NCI-H2196 treated with DMSO at 0.1 percent for 48 hours (cell line): ENCODE measurements around the gene VPS8.

Source experiments
- DNase-seq: peaks from one replicate; lab custom pipeline; 2025; ENCODE audit not compliant: unreplicated experiment; lab: John Stamatoyannopoulos, UW

Gene VPS8

DNA sequence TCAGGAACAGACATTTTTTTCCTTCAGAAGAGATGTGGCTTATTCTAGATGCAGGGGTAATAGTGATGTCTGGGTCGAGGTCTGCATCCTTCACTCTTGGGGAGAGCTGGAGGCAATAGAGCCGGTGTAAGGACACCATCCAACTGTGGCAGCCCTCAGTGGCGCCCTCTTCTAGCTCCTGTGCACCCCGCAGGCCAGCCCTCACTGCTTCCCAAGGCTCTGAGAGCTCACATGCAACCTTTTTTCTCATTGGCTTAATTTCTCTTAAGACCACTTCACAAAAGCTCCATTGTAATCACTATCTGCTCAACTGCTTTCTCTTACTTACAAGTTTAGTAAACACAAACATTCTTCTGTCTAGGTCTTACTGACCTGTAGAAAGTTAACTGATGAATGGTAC is 3.9 kb upstream of the VPS8 start:
- no peak for DNase-seq

DNA sequence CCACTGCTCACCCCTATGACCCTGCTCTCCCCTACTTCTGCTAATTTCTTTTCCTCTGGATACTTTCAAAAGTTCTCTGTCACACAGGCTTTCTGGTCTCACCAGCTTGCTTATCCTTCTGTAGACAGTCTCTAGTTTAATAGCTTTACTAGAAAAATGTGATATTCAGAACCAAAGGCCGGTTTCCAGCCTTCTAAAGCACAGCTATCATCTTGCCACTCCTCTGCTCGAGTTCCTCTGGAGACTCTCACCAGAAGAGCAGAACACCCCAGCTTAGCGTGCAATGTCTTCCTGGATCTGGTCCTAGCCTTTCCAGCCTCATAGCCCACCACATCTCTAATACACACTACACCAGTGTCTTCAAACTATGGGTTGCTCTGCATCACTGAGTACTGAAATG is 1.8 kb upstream of the VPS8 start:
- no peak for DNase-seq

DNA sequence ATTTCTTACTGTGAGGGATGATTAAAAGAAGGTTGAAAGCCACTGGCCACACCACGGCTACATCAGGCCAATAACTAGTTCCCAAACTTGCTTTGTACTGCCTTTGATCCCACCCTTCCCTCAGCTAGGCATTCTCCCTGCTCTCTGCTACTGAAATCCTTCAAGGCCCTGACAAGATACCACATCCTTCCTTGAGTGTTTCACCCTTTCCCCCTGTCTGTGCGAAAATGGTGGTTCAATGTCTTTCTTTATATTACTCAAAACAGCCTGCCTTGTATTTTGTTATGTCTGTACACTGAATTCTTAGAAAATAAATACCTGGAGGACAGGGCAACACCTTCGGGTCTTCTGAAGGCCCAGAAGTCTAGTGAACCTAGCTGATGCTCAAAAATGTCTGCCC is 932 bp upstream of the VPS8 start:
- DNase-seq = no peak

DNA sequence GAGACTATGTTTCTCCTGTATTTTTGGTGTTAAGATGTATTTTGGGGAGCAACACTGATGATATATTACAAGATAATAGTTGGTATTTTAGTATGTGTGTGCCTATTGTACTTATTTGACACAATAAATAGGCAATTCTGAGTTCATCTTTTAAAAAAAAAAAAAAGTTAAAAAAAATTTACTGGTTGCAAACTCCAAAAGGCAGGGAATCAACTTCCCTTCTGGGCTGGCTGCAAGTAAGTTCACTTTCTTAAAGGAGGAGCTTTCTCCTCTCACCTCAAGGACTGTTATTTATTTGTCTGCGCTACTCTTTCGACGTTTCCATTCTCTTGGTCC is 335 bp upstream of the VPS8 start:
- no peak for DNase-seq

DNA sequence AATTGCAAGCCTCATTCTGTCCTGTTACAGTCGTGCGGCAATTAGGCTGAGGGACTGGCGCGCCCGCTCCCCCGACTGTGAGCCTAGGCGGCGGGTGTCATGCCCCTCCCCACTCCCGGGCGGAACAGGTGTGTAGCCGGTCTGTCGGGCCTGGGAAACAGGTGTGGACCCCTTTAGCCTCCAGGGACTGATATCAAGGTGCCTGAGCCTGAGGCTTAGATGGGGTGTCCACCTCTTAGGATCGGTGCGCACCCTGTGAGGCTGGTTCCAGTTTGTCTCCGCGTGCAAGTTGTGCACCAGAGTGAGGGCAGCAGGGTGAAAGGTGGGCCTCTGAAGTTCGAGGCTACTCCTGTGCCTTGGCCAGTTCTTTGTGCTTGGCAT is 686 bp downstream of the VPS8 start:
- no peak for DNase-seq

DNA sequence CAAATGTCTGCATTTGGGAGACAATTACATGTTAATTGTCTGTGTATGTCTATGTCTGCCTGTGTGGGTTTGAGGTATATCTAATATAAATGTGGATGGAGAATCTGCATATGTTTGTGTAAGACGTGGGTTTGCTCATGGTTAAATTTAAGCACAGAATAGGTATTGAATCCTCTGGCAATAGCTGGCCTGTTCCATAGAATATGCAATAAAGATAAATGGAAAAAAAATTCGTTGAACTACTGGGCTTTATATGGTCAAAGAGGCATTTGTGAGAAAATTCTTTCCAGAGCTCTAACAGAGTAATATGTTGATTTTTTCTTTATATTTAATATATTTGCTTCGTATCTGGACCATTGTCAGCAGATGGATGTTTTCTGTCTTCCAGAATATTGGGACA is 1.4 kb downstream of the VPS8 start:
- no peak for DNase-seq

DNA sequence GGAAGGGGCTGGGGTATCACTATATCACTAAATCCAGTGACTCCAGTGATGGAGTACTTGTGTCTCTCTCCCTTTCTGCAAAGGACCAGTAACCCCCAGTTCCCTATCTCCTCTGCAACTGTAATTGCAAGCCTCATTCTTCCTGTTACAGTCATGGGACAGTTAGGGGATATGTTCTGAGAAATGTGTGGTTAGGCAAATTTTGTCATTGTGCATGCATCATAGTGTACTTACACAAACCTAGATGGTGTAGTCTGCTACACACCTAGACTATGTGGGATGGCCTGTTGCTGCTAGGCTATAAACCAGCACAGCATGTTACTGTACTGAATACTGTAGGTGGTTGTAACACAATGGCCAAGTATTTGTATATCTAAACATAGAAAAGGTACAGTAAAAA is 2.2 kb downstream of the VPS8 start:
- DNase-seq = no peak

DNA sequence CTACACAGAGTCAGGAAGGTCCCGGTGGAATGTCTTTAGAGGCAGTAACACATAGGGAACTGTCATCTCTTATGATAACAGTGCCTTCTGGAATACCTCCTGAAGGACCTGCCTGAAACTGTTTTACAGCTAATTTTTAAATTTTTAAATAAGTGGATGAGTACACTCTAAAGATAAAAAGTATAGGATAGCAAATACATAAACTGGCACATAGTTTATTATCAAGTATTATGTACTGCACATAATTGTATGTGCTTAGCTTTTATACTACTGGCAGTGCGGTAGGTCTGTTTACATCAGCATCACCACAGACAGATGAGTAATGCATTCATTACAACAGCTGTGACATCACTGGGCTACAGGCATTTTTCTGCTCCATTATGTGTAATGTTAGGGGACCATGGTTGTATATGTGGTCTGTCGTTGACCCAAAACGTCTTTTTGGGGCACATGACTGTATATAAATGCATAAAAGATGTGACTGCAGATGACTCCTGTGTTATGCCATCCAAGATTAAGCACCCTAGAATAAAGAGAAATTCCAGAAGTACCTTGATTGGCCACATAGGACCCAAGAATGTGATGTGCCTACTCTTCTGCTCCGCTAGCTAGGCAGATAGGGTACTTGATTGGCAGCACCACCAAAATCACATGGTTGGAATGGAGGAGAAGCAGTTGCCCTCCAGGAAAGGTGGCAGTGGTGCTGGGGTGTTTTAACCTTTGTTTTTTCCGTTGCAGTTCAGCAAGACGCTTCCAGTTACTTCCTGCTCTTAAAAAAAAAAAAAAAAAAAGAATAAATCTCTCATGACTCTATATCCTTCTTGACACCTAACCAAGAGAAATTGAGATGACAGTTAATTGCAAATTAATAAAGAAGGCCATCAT is 3.3 kb downstream of the VPS8 start:
- DNase-seq = no peak

DNA sequence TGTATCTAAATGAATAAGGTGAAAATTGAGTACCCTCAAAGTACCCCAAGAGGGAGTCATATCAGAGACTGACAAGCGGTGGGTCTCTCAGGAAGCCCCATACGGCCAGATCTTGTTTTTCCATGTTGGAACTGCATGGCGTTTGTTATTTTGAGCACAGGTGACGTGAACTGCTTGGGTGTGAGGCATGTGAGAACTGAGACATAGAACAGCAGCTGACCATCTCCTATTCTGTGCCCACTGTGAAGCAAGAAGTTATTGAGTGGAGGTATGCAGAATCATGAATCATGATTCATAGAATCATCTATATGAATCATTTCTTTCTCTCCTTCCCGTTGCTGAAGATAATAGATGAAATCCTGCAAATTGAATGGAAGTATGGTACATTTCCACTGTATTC is 4.6 kb downstream of the VPS8 start:
- no peak for DNase-seq

DNA sequence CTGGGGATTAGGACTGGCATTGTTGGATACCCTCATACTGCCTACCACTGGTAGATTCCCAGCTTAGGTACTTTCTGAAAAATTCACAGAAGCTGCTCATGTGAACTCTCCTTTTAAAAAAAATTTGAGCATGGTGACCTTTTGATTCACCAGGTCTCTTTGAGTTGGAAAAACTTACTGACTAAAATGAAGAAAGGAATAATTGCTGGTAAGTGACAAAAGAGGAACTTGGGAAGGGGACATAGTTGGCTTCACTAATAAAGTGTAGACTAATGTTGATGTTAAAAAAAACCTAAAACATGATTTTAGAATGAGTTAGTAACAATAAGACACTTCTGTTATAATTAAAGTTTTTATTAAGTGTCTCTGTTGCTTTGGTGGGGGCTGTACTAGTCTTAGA is 8.6 kb downstream of the VPS8 start:
- DNase-seq = no peak

DNA sequence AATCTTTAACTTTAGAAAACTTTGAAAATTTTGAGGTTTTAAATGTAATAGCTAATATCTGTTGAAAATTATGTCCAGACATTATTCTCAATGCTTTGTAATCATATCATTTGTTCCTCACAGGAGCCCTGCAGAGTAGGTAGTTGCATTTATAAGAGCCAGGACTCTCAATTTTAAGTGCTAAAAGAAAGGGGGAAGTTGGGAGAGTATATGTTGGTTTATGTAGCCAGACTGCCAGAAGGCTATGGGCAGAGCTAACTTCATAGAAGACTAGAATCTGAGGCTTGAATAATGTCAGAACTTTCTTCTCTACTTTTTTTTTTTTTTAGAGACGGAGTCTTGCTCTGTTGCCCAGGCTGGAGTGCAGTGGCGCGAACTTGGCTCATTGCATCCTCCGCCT is 9.1 kb downstream of the VPS8 start:
- DNase-seq = no peak

DNA sequence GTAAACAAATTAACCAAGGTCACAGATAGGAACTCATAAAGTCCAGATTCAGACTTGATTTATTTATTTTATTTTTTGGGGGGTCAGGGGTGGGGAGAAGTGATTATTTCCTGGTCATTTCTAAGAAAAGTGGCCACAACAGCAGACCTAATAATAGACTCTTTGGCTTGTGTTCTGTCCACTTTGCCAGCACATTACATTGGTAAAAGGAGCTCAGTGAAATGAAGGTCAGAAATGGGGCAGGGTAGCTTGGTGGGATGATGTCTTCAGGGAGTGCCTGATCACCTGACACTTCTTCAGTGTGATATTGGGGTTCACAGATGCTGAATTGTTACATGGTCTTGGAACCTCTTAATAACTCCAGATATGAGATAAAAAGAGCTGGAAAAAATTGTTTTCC is 10.1 kb downstream of the VPS8 start:
- DNase-seq = no peak

DNA sequence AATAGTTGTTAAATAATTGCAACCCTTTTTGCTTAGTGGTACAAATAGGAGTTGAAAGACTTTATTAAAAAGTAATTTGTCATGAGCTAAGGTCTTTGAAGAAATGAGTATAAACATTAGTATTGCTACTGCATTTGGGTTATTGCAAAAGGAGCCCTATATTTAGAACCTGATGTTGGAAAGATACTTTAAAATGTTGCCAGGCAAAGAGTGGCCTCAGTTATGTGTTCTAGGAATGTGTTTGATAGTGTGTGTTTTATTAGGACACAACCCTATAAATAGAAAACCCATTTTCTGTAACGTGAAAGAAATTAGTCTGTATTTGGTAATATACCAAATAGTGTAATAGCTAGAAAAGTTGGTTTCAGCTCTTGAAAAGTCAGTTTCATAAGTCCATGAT is 10.7 kb downstream of the VPS8 start:
- no peak for DNase-seq

DNA sequence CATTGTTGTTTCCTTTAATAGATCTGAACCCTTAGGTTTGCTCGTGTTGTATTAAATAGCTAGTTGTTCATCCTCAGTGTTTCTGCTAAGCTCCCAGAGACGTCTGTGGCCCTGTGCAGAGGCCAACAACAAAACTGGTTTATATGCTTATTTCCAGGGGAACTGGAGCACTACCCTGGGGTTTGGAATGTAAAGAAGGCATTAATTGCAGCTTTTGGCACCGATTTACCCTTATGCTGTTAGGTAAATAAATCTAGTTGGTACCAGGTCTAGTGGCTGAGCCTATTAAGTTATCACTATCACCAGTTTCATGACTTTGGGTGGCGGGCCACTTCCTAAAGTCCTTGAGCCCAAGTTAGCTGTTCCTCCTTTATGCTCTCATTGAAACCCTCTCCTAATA is 12.0 kb downstream of the VPS8 start:
- DNase-seq = no peak

DNA sequence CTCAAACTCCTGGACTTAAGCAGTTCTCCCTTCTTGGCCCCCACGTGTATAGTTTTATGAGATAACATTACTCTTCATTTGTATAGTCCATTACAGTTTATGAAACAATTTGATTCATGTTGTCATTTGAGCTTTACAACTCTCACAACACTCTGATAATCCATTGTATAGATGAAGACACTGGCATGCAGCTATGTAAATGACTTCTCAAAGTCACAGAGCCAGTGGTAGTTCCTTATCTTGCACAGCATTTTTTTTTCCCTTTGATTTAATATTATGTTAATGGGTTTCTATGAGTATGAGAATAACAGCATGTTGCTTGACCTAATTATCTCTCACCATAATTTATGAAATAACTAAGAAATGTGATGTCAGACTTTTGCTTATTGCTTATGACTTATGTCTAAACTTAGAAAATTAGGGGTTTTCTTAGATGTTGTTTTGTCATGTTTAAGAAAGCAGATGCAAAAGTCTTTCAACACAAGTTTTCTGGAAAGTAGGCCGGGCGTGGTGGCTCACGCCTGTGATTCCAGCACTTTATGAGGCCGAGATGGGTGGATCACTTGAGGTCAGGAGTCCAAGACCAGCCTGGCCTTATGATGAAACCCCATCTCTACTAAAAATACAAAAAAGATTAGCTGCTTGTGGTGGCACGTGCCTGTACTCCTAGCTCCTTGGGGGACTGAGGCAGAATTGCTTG is 13.3 kb downstream of the VPS8 start:
- DNase-seq = no peak

DNA sequence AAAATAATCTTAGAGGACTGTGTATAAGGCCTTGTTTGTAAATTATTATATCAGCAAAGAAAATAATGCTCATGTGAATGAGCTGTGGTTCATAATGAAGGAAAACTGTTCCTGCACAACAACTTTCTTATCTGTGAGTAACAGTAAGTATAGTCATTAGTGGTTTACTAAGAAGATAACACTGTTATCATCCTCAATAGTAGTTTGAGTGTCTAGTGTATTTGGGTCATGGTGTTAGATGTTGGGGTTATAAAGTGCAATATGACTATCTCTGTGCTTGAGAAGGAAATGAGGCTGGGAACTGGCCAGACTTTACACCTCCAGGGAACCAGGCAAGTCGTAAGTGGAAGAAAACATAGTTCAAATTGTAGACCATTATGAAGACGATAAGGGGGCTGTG is 15.6 kb downstream of the VPS8 start:
- DNase-seq = no peak

DNA sequence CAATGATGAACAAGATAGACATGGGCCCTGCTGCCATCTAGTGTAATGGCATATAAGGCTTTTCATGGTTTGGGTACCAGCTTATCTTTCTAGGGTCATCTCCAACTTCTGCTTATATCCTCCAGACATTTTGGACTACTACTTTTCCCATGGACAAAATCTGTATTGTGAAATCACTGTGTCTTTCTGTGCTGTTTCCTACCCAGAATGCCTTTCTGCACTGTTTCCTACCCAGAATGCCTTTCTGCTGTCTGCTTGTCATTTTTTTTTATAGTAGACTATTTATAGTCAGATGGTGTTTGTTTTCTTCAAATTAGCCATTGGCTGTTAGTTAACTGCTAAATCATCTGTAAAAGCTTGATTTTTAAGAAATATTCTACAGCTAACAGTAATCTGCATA is 20.1 kb downstream of the VPS8 start:
- no peak for DNase-seq

DNA sequence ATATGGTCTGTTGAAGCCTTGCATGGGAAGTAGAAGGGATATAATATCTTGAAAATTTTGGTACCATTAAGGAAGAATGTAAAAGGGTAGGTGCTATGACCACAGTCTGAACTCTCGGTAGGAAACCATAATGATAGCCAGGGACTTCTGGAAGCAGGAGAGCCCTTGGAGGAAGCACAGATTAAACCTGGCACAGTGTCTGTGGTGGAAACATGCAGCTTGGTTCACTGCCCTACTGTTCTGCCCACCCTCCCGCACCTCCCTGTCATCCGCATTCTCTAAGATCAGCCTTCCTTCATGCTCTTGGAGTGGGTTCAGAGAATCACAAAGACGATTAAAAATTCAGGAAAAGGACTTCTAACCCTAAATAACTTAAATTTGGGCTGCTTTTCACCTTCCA is 20.9 kb downstream of the VPS8 start:
- DNase-seq = no peak

DNA sequence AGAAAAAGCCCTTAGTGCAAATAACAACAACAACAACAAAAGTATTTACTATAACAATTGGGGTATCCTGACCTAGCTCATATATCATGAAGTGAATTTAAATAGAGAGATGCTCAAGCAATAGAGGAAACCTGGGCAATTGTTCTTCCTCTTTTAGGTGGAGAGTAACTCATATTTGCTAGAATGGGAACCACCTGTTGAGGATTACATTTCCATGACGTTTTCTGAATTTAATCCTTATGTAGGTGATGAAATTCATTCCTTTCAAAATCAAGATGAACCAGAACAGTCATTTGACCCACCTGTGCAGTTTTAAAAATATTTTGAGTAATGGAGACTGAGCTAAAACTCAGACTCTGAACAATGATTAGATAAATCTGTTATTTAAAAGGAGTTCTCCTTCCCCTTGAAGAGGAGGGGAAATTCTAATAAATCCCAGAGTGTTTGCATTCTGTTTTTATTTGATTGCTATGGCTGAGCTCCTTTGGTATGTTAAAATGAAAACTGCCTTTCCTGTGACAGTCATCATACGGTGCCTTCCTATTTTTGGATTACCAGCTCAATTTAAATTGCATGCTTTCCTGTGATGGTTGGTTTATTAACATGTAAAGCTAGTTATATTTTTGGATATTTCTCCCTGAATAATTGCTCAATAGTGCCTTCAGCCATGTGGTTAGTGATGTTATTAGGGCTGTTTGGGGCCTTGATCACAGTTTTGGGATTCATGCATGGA is 24.3 kb downstream of the VPS8 start:
- DNase-seq = no peak

DNA sequence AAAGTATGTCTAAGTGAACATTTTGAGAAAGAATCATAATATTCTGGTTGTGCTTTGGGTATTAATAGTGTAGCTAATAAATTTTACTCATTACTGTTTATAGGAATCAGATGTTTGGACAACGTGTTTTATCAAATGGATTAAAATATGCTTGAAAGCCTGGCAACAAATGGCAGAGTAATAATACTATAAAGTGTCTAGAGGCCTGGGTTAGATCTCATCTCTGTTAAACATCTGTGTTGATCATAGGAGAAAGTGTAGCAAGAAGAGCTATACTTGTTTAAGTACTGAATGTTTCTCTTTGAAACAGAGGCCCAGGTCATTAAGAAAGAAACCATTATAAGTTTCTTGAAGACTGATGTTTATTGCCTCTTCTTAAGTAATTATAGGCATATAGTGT is 30.5 kb downstream of the VPS8 start:
- DNase-seq = no peak

DNA sequence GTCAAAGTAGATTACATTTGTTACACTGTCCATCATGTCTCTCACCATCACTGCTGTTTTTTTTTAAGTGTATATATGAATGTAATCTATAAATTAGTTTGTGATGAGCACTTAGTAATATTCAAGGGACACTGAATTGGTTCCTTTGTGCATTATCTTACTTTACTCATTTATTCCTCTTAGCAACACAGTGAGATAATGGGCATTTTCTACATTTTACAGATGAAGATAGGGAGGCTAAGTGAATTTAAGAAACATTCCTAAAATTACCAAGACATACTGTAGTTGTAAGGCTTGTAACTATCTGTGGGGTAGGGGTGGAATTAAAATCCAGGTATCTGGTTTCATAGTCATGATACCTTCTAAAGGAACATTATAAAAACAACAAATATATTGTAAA is 33.9 kb downstream of the VPS8 start:
- no peak for DNase-seq

DNA sequence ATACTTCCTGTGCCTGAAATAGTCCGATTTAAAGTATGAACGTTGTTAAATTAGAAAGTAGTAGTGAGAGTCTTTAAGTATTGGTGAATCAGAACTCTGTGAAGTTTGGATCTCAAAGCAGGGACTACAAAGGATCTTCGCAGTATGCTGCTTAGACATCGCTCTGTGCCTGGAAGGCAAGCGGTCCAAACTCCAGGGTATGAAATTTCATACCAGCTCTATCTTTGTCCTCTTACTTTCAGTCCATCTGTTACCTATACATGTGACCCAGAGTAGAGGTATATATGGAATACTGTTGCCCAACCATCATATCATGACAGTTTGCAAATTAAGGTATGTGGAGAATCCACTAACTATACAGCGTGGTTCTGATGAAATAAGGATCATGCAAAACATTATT is 34.5 kb downstream of the VPS8 start:
- DNase-seq = no peak
